HG03039 (cell line): ENCODE results near the gene PRPF38A.
A peak's percentile ranks its signal among the peaks of the same experiment; 100 is the strongest.
"Not testable (repeated sequence)": the region's sequence is repeated elsewhere in the genome, so short reads cannot be mapped to it uniquely, and the experiment has no call there.

ENCODE experiments used
- ATAC-seq: cut with Tn5 transposase; IDR thresholded peaks from one replicate; pipeline ENCODE4 v1.9.1; 2021; ENCODE audit warnings: mild to moderate bottlenecking, moderate library complexity; ENCODE audit not compliant: unreplicated experiment

Gene PRPF38A, protein sequence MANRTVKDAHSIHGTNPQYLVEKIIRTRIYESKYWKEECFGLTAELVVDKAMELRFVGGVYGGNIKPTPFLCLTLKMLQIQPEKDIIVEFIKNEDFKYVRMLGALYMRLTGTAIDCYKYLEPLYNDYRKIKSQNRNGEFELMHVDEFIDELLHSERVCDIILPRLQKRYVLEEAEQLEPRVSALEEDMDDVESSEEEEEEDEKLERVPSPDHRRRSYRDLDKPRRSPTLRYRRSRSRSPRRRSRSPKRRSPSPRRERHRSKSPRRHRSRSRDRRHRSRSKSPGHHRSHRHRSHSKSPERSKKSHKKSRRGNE

DNA sequence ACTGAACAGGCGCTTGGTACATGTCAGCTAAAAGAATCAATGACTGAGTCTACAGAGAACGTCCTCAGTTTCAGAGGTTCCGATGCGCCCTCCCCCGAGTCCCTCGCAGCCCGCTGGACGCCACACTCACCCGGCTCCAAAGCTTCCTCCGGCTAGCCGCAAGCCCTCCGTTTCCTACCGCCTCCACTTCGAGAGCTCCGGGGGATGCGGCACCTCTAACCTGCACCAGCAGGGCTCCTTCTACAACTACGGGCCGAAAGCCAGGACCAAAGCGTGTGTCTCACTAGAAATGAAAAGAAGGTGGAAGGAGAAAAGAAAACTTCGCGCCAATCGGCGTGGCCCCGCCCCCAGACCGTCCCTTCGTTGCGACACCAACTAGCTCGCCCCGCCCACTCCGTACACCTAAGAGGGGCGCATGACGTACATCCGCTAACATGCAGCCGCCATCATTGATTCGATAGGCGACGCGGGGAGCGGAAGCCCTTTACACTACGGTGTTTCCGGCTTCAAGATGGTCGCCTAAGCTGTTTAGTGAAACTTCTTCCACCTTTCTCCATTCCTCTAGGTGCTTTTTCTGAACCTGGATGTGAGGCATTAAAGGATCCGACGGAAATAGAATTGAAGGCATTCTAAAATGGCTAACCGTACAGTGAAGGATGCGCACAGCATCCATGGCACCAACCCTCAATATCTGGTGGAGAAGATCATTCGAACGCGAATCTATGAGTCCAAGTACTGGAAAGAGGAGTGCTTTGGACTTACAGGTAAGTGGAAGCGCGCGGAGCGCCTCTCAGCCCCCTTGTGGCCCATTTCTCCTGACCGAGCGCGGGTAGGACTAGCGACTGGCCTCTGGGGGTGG is at the start of gene PRPF38A, which contains the start of gene ORC1:
PRPF38A (plus strand) TSS at position 487 of the 859 bp plus-strand sequence; CDS start at position 635, 148 bp downstream.
ORC1 (minus strand) TSS at position 308 of the 859 bp plus-strand sequence. CDS start 2,200 bp downstream, outside the sequence.
- ATAC-seq: peak; percentile 91

DNA sequence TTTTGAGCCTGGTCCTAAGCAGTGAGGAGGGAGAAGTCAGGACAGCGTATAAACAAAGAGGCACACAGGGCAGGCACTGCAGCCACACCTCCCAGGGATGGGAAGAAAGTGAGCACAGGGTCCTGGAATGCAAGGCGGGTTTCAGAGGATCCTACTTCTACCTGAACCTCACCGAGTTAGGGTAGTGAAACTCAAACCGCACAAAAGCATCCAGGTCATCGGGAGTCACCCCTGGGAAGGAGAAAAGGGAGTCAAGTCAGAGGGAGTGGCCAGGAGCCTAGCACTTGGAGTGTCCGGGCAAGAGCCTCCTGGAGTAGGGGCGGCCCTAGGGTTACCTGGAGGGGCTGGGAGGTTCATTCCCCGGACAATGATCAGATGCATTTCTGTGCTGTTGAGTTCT is 49.0 kb upstream of the PRPF38A start:
- no peak for ATAC-seq

DNA sequence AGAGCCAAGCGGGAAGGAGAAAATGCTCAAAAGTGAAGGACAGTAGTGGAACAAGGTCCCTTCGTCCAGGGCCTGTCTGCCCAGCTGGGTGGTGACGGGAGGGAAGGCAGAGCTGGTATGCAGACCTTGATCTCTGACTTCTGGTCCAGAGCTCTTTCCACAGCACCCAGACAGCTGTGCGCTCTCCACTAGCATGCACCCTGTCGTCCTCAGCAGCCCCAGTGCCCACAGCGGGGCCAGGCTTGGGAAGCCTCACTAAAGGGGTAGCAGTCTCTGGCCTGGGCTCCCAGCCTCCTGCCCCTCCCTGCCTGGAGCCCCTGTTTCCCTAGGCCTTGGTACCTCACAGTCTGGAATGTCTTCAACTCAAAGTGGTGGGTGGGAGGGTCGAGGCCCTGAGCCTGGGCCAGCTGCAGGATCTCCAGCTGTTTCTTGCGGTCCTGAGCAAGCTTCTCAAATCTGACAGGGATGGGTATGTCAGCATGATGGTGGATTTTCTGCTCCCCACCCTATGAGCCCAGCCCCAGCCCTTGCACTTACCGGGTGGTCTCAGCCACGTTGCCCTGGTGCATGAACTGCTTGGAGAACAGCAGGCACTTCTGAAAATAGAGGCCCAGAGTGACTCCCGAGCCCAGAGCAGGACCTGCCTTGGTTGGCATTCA is 48.4 kb upstream of the PRPF38A start:
- no peak for ATAC-seq

DNA sequence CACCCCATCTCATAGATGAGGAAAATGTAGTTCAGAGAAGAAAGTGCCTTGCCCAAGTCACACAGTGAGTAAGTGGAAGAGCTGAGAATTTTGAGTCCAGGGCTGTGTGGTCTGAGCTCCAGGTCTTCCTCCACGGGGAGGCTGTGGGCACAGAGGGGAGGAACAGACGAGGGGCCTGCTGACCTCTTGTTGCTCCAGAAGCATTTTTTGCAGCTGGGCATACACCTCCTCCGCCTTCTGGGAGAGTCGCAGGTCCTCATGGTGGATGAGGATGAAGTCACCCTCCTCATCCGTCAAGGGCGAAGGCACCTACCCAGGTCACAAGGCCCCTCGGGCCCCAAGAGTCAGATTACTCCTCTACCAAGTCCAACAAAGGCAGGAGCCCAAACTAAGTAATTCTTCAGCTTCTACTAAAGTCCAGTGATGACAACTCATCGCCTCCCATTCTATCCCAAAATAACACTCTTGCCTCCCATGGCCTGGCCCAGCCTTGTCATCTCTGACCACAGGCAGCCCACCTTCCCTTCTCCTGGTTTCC is 47.5 kb upstream of the PRPF38A start:
- no peak for ATAC-seq

DNA sequence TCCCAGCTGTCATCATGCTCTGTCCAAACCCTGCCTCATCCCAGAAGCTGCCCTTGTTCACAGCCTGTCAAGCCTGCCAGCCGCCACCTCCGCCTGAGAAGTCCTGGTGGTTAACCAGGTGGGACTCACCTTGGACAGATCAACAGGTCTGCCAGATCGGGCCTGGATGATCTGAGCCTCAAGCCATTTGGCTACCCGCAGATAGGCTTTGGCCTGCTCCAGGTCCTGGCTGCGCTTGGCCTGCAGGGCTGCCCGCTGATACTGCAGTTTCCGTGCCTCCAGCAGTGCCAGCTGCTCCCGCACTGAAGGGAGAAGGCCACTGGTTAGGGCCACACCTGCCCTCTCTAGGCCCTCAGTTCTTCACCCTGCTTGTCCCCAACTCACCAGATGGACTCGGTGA is 47.0 kb upstream of the PRPF38A start:
- no peak for ATAC-seq

DNA sequence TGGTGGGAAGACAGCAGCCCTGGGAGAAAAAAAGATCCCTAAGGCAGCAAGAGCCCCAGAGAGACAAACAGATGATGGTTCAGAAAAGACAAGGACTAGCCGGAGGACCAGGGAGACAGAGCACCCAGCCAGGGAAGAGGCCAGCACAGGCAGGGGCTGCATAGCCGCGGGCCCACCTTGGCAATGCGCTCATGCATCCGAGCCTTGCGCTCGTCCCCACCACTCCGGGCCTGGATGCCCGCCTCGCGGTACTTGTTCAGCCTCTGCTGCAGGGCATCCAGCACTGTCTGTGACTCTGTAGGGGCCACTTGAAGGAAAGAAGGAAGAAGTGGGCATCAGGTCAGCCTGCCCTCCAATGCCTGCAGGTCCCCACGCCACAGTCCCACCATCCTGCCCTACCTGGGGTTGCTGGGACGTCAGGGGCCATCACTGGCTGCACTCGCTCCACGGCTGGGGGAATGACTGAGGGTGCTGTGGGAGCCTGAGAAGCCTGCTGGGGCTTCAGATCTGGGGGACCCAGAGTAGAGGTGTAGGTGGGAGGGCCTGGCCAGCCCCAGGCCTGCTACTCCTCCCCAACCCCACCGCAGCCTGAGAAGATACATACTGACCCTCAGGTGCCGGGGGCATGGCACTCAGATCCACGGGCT is 45.4 kb upstream of the PRPF38A start:
- ATAC-seq: no peak

DNA sequence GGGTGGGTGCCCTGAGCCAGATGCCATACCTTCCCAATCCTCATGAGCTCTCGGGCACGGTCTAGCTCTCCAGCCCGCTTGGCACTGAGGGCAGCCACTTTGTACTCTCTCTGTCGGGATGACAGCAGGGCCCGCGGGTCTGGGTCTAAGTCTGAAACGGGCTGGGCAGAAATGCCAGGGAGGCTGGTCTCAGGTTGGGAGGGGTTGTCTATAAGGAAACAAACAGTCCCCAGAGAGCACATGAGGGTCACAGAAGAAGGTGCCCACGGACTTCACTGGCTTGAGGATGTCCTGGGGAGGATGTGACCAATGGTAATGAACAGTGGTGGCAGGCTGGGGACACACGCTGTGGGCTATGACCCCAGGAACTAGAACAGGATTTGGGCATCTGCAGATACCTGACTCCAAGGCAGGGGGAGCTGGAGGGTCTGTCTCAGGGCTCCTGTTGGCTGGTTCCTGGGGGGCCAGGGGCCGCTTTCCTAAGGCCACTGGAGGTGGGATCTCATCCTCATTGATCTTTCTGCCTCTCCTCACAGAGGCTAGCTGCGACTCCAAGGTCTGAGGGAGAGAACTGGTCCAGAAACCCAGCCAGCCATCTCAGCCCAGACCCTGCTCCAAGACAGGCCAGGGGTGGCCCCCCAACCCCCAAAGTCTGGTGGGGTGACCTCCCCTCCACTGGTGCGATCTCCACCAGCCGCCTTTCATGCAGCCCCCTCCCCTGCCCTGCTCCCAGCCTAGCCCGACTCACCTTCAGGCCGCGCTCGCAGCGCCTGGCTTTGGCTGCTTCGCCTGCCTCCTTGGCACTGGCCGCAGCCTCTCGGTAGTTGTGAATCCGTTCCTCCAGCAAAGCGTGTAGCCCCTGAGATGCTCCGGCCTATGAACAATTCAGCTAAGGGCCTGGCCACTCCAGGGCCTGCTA is 44.5 kb upstream of the PRPF38A start:
- ATAC-seq: no peak

DNA sequence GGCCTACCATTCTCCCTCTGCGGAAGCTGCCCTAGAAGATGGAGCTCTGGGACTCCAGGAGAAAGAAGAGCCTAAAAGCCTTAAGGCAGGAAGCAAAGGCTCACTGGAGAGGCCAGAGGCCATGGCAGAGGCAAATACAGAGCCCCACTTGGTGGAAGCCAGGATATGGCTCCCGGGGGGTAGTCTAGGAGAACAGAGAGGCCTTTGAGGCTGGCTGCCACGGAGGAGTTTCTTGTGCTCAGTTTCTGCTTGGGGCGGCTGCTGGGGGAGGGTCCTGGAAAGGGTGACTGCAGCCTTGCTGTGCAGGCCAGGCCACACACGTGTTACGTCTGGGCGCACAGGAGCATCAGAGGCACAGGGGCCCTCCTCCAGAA is 43.8 kb upstream of the PRPF38A start:
- no peak for ATAC-seq

DNA sequence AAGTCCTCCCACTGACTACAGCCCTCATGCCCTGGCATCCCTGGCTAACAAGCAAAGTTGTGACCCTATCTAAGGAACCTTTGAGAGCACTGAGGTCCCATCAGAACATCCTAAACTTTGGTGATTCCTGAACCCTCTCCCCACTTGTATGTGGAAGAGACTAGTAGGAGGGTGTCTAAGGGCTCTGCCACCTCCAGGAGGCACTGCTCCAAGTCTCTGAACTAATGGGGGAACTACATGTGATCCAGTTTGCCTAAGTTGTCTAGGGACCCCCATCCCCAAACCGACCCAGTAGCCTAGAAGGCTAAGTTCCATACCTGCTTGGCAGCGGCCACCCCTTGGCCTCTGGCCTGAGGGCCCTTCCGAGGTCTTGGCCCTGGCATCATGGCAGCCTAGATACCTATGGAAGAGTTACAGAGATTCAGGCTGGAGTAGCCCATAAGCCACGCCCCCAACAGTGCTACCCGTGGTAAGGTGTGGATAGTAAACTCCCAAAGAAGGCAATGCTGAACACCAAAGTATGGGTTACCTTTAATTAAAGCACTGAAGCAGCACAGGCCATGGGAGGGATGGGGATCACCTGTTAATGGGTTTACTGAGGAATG is 40.1 kb upstream of the PRPF38A start:
- ATAC-seq: no peak

DNA sequence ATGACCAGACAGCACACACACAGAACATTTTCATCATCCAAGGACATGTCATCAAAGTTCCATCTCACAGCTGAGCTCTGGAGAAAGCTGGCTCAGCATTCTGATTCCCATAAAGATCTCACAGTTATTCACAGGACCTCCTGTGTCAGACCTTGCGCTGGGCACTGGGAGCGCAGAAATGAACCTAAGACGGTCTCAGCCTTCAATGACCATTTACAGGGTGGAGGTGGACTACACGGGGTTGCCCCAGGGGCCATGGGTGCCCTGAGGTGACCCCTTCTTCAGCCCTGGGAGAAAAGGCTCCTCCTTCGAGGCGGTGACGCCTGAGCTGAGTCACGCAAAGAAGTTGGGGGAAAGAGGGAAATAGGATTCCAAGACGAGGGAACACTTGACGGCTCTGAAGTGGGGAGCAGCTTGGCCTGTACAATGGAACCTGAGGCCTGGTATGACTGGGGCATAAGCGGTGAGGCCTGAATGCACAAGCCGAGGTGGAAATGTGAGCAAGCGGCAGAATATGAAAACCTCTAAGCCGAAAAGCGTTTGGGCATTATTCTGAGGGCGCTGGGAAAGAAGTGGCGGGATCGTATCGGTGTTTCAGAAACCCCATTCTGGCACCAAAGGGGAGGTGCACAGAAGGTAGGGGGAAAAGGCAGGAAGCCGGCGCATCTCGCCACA is 39.2 kb upstream of the PRPF38A start:
- no peak for ATAC-seq

DNA sequence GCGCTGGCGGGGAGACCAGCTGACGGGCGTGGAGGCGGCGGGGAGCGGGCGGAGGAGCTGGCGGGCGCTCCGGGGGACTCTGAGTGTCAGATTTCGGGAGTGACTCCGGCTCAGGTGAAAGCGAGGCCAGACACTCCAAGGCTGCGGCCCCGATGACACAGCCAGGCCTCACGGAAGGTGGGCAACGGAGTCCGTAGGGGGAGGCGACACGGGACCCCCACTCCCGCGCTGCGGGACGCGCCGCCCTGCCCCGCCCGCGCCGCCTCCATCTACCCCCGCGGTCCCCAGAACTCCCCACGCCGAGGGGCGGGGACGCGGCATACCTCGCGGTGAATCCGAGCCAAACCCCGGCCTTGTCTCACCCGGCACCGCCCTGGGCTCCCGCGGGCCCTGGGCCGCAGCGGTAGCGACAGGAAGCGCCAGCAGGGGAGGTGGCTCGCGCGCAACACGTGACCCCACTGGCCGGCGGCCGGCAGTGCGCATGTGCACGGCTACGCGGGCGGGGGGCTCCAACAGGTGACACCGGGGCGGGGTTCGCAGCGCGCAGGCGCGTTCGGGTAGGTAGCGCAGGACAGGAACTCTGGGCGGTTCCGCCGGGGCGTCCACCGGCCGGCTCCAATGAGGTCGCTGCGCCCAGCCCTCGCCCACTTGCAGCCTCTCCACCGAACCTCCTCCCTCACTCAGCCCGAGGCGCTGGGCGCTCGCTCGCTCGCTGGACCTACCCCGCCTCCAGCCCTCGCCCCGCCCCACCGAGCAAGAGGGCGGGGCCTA is 38.5 kb upstream of the PRPF38A start, which contains the start of gene CC2D1B:
CC2D1B (minus strand) TSS at position 460 of the 771 bp plus-strand sequence. CDS start 1,585 bp downstream, outside the sequence.
- ATAC-seq: peak; percentile 85

DNA sequence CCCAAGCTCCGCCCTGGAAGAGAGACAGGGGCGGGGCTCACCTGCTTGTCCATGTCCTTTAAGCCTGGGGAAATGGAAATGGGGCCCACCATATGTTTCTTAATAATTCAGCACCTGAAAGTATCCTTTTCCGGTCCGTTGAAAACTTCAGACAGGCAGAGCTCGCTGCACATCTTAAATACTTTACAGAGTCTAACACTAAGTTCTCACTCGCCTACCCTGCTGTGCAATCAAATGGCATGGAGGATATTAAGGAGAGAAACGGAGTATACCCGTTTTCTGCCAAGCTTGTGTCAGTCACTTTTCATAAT is 37.9 kb upstream of the PRPF38A start:
- ATAC-seq: no peak

DNA sequence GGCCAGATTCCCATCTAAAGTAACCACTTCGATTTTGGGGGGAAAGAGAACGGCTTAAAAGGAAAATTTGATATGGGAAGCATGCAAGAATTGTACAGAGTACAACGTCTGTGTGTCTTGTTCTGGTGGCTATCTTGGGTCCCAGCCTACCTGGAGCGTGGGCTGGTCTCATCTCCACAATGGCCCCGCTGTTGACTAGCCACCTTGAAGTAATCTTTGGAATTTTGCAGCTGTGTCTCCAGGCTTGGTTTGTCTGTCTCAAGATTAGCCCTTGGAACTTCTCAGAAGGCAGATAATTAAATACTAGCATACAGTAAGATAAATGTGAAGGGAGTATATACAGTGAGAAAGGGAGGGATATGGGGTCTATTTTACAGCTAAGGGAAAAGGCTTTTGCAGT is 37.1 kb upstream of the PRPF38A start:
- no peak for ATAC-seq

DNA sequence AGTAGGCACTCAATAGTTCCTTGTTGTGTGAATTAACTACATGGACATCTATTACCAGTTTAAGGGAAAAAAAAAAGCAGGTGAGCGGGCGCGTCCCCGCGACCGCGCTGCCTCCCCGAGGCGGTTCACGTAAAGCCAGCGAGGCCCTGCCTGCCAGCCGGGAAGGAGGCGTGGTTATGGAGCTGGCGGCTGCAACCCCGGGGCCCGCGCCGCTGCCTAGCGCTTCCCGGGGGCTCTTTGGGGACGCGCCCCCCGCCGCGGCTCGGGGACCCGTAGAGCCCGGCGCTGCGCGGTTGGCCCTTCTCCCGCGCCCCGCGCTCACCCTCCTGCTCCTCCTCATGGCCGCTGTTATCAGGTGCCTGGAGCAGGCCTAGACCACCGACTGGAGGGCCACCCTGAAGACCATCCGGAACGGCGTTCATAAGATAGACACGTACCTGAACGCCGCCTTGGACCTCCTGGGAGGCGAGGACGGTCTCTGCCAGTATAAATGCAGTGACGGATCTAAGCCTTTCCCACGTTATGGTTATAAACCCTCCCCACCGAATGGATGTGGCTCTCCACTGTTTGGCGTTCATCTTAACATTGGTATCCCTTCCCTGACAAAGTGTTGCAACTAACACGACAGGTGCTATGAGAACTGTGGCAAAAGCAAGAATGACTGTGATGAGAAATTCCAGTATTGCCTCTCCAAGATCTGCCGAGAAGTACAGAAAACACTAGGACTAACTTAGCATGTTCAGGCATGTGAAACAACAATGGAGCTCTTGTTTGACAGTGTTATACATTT is 35.8 kb upstream of the PRPF38A start:
- ATAC-seq: no peak

DNA sequence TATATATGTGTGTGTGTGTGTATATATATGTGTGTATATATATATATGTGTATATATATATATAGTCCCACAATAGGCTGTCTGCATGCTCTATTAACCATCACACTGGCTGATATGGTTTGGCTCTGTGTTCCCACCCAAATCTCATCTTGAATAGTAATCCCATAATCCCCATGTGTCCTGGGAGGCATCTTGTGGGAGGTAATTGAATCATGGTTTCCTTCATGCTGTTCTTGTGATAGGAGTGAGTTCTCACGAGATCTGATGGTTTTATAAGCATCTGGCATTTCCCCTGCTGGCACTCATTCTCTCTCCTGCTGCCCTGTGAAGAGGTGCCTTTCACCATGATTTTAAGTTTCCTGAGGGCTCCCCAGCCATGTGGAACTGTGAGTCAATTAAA is 34.6 kb upstream of the PRPF38A start:
- ATAC-seq: not testable (repeated sequence)

DNA sequence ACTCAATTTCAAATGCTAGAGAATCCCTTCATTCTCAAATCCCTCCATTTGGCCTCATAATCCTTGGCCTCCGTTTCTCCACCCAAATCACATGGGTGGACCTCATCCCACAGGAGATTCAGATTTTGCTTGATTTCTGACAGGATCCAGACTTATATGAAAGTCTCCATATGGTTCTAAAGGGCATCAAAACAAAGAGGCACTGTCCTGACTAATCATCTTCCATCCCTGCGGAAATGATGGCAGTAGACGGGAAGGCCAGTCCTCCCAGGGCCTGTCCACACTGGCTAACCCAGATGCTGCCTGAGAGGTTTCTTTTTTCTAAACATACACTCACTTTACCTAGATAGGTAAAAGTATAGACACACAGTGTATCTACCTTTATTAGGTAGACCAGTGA is 19.0 kb upstream of the PRPF38A start:
- no peak for ATAC-seq

DNA sequence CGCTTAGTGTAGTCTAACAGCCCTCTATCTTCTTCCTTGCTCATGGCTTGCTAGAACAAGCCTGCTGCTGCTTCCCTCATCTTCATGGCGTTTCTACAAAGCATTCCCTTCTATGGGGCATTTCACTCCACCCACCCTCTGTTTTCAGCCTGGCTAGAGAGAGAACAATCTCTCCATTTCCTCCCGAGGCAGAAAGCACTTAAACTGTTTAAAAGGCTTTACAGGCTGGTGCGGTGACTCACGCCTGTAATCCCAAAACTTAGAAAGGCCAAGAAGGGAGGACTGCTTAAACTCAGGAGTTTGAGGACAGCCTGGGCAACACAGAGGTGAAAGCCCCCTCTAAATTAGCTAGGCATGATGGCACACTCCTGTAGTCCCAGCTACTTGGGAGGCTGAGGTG is 17.9 kb upstream of the PRPF38A start:
- no peak for ATAC-seq
